CD4-positive, alpha-beta T cell treated with Interleukin-2 at 100 ng/mL for 4 hours (primary cell): ENCODE data around the gene FGF11.
A peak's percentile ranks its signal among the peaks of the same experiment; 100 is the strongest.

Experiments
- DNase-seq: peaks from one replicate; pipeline ENCODE4 v3.0.0-alpha.2; 2020; ENCODE audit warnings: low spot score

The FGF11 gene

DNA sequence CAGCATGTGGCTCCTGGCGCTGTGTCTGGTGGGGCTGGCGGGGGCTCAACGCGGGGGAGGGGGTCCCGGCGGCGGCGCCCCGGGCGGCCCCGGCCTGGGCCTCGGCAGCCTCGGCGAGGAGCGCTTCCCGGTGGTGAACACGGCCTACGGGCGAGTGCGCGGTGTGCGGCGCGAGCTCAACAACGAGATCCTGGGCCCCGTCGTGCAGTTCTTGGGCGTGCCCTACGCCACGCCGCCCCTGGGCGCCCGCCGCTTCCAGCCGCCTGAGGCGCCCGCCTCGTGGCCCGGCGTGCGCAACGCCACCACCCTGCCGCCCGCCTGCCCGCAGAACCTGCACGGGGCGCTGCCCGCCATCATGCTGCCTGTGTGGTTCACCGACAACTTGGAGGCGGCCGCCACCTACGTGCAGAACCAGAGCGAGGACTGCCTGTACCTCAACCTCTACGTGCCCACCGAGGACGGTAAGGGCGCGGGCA is 31.0 kb upstream of the FGF11 start:
- DNase-seq: peak; percentile 19

DNA sequence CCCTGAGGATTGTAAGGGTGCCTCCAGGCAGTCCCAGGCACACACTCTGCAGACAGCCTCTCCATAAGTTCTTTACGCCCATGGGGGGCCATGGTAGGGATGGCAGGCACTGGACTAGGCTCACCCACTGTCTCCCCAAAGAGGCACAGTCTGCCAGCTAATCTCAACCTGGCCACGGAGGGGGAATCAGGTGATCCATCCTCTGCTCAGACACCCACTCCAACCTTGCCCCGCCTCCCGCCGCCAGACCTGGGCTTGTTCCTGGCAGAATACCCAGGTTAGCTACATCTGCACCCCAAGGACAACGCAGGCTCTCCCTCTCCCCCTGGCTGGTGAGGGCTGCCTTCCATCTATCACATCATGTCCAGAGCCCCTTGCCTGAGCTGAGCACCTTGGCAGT is 30.4 kb upstream of the FGF11 start:
- no peak for DNase-seq

DNA sequence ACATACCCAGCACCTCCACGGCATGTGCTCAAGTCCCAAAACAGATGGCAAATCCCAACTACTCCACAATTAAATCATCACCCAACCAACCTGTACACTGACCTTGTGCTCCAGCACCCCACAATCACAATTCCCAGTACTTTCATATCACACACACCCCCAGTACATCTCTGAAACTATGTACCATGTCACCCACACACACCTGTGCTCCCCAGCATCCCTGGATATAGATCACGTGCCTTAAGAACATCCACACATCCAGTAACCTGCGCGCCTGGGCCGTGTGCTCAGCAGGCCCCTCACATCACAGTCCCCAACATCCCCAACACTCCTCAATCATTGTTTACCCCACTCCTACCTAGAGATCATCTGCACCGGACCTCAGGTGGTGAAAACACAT is 29.6 kb upstream of the FGF11 start:
- DNase-seq: no peak

DNA sequence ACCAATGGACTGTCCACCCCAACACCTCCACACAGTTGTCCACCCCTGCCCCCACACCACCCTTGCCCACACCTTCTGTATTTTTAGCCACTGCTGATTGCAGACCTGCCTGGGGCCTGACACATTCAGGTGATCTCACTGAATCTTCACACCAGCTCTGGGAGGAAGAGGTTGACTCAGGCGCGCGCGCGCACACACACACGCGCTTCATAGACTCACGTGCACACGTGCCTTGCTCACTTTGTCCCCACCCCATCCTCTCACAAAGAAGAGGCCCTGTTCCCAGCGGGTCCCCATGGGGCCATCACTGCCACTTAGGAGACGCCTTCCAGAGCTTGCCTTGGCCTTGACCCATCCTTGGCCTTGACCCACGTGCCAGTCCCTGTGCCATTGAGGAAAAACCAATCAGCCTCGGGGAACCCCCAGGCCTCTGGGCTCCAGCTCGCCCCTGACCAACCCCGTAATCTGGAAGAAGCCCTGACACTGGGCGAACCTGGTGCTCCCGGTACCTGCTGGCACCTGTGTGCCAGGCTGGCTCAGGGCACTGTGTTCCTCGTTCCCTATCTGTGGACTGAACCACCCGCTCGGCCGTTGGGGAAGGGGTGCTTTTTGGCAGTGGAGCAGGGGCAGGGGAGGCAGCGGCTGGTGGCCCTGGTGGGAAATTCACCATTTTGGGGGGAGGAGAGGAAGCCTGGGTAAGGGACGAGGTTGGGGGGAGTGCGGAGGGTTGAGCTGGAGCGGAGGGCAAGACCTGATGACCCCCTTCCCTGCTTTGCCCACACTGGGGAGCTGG is 28.5 kb upstream of the FGF11 start:
- DNase-seq: no peak

DNA sequence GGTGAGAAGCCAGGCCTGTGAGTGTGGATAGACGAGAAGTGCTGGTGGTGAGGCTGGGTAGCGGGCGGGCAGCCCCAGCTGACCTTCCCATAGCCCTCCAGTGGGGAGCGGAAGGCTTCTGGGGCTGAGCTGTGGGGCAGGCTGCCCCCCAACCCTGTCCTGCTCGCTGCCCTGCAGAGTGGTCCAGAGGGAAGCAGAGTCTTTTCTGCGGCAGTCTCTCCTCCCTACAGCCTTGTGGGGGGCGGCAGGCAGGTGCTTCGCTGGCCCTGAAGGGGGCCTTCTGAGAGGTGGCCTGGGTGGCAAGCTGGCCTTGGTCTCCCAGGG is 27.9 kb upstream of the FGF11 start:
- DNase-seq: no peak

DNA sequence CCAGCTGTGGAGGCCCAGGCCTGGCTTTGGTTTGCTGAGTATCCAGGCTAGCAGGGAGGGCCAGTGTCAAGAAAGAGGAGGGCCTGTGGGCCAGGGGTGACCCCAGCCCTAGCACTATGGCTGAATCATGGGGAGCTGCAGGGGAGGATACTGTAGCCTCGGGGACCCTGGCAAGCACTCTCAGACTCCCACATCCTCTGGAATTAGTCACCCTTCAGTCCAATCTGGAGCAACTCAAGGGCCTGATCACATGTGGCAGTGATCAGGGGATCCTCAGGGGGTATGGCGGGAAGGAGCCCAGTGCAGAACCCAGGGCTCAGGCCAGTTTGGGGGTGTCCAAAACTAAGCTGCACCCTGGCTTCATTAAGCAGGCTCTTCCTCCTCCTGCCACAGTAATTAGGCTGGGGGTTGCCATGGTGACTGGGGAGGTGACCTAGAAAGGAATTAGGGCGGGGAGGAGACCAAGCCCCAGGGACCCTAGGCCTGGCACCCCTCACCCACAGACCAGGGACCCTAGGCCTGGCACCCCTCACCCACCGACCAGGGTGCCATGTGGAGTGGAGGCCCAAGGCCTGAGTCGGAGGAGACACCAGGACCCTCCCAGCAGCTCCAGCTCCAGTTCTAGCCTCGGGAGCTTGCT is 25.8 kb upstream of the FGF11 start:
- DNase-seq: no peak

DNA sequence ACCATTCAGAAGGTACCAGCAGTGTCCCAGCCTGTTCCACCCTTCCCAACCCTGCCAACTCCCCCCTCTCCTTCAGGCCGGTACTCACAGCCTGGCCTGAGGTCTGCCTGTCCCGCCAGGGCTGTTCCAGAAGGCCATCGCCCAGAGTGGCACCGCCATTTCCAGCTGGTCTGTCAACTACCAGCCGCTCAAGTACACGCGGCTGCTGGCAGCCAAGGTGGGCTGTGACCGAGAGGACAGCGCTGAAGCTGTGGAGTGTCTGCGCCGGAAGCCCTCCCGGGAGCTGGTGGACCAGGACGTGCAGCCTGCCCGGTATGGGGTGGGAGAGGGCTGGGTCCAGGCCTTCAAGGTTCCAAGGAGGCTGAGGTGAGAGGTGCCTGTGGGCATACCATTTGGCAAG is 24.5 kb upstream of the FGF11 start:
- DNase-seq: no peak

DNA sequence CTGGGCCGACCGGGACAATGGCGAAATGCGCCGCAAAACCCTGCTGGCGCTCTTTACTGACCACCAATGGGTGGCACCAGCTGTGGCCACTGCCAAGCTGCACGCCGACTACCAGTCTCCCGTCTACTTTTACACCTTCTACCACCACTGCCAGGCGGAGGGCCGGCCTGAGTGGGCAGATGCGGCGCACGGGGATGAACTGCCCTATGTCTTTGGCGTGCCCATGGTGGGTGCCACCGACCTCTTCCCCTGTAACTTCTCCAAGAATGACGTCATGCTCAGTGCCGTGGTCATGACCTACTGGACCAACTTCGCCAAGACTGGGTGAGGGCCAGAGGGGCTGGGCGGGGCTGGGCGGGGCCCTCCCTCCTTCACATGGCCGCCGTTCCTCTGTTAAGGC is 23.5 kb upstream of the FGF11 start:
- no peak for DNase-seq

DNA sequence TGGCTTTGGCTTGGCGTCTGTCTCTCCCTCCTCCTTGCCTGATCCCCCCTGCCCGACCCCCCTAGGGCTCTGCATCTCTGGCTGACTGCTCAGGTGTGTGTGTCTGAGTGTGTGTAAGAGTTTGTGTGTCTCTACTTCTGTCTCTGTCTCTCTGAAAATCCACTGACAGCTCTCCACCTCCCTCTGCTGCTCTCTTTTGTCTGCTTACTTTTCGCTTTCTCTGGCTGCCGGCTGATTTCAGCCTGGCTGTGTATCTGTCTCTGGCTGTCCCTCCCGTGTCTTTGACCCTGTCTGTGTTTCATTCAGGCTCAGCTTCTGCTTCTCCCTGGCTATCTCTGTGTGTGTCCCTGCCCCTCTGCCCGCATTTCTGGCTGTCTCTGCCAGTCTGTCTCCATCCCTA is 23.0 kb upstream of the FGF11 start:
- DNase-seq: no peak

DNA sequence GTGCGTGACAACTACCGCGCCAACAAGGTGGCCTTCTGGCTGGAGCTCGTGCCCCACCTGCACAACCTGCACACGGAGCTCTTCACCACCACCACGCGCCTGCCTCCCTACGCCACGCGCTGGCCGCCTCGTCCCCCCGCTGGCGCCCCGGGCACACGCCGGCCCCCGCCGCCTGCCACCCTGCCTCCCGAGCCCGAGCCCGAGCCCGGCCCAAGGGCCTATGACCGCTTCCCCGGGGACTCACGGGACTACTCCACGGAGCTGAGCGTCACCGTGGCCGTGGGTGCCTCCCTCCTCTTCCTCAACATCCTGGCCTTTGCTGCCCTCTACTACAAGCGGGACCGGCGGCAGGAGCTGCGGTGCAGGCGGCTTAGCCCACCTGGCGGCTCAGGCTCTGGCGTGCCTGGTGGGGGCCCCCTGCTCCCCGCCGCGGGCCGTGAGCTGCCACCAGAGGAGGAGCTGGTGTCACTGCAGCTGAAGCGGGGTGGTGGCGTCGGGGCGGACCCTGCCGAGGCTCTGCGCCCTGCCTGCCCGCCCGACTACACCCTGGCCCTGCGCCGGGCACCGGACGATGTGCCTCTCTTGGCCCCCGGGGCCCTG is 22.2 kb upstream of the FGF11 start:
- no peak for DNase-seq

DNA sequence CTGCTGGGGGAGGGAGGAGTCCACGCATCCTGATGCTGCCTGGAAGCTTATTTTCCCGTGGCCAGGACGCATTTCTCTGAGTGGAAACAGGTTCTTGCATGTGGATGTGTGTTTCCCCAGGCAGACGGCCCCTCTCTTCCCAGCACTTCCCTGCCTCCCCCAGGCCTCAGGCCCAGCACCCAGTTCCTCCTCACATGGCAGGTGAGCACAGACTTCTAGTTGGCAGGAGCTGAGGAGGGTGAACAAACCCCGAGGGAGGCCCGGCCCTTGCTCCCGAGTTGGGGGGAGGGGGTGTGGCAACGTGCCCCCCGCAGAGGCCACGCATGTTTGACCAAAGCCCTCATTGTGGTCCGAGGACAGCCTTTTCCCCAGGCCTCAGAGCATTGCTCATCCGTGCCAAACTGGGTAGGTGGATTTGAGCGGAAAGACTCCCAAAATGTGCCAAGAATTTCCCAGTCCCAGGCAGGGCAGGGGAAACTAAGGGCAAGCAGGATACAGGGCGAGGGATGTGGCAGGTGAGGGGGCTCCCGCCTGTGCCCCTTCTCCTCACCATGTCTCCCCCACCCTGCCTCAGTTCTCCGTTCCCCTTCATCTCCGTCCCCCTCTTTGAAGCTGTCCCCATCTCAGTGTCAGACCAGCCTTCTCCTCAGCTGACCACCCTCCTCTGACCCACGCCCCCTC is 20.7 kb upstream of the FGF11 start:
- no peak for DNase-seq

DNA sequence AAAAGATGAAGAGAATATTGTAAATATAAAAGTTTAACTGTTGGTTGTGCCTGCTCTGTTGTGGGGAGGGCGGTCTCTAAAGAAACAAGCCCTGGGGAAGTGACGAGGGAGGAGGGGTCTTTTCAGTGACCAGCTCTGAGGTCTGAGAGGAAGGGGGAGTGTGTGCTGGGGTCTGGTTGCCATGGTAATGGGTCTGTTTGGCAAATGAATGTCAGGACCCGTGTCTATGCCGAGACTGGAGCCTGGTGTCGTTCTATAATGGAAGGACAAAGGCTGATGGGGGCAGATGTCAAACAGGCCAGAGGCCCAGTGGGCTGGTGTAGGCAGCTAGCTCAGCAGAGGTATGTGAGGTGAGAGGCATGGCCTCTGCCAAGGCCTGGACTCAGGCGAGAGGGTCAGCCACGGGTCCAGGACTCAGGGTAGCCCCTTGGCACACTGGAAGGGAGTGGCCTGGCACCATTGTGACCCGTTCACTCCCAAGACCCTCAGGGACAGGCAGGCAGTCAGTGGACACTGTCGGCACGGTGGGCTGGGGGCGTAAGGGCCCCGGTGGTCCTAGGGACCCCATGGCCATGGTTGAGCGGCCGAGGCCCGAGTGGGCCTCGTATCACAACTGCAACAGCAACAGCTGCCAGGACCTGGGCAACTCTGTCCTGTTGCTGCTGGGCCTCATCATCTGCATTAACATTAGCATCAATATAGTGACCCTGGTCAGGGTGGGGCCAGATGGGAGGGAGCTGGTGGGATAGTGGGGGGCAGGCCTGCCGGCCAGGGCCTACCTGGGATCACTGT is 19.3 kb upstream of the FGF11 start, which contains the start of gene SPEM1:
Gene SPEM1, plus strand, starts transcription at position 506 of the 792 bp plus-strand sequence. Its CDS starts 61 bp downstream, at position 567.
- no peak for DNase-seq

DNA sequence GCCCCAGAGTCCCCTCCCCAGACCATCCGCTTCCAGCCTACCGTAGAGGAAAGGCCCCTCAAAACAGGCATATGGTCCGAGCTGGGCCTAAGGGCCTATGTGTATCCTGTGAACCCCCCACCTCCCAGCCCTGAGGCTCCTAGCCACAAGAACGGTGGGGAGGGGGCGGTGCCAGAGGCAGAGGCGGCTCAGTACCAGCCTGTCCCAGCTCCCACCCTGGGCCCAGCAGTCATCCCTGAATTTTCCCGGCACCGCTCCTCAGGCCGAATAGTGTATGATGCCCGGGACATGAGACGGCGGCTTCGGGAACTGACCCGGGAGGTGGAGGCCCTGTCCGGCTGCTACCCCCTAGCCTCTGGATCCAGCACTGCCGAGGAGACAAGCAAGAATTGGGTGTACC is 18.1 kb upstream of the FGF11 start:
- no peak for DNase-seq

DNA sequence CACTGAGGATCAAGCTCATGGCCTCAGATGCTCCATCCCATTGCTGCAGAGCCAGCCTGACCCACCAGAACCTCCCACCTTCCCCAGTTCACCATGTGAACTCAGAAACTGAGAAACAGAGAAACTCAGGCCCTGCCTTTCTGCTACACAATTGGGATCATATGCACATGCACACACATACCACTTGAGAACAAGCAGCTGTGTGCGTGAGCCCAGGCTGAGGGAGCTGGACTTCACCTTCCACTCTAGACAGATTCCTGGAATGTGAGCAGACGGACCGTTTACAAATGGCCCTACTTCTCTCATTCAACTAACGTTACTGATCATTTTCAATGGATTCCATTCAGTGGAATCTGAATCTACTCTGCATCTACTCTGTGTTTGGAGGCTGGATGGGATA is 15.6 kb upstream of the FGF11 start:
- no peak for DNase-seq

DNA sequence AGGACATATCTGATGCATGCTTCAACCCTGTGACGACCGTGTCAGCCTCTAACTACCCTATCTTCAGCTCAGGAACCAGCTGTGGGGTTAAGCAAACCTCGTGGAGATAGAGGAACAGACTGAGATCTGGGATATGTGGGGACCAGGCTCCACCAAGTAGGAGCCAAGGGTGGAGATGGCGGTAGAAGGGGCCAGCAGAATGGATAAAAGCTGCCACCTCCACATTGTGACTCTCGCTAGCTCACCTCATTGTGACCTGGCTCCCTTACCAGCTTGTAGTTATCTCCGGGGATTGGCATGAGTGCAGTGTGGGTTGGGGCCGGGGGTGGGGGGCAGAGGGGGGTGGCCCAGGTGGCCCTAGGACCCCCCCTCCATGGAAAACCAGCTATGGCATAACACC is 14.0 kb upstream of the FGF11 start, which contains the start of gene SPEM2:
Gene SPEM2, plus strand, starts transcription at position 301 of the 400 bp plus-strand sequence. Its CDS starts 73 bp downstream, at position 374.
- no peak for DNase-seq

DNA sequence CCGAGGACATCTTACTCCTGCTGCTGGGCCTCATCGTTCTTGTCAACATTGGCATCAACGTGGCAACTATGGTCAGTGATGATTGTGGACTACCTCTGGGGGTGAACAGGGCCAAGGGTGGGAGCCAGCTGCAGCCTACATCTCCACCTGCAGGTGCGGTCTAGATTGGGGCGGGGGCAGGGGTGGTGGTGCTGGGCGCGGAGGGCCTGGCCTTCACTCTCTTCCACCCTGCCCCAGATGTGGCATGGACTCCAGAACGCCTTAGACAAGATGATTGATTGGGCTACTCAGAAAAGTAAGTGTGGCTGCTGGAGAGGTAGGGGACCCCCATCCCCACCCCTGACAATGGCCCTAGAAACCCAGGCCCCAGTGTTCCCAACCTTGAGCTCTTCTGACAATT is 13.6 kb upstream of the FGF11 start:
- DNase-seq: no peak

DNA sequence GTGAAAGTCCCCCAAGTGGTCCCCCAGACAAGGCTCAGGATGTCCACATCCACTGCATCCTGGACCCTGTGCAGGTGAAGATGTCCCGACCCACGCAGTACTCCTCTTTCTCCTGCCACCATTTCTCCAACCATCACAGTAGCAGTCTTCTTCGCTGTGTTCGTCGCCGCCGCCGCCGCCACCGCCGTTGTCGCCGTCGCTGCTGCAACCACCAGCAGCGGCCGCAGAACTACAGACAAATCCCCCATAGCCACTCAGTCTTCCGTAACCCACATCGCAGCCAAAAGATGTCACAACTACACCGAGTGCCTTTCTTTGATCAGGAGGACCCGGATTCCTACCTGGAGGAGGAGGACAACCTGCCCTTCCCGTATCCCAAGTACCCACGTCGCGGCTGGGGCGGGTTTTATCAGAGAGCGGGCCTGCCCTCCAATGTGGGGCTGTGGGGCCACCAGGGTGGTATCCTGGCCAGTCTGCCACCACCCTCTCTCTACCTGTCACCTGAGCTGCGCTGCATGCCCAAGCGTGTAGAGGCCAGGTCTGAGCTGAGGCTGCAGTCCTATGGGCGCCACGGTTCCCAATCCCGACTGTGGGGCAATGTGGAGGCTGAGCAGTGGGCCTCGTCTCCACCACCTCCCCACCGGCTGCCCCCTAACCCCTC is 13.0 kb upstream of the FGF11 start:
- DNase-seq: no peak

DNA sequence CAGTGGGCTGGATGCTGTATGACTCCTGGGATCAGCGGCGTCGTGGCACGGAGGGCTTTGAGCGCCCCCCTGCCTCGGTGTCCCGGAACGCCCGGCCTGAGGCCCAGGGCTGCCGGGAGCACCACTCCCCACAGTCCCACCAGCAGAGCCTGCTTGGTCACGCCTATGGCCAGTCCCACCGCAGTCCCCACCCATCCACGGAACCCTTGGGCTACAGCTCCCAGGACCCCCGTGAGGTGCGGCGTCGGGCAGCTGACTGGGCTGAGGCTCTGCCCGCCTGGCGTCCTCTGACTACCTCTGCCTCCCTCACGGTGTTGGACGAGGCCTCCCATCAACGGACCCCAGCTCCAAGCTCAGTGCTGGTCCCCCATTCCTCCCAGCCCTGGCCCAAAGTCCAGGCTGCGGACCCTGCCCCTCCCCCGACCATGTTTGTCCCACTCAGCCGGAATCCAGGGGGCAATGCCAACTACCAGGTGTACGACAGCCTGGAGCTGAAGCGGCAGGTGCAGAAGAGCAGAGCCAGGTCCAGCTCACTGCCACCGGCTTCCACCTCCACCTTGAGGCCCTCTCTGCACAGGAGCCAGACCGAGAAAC is 12.3 kb upstream of the FGF11 start:
- no peak for DNase-seq

DNA sequence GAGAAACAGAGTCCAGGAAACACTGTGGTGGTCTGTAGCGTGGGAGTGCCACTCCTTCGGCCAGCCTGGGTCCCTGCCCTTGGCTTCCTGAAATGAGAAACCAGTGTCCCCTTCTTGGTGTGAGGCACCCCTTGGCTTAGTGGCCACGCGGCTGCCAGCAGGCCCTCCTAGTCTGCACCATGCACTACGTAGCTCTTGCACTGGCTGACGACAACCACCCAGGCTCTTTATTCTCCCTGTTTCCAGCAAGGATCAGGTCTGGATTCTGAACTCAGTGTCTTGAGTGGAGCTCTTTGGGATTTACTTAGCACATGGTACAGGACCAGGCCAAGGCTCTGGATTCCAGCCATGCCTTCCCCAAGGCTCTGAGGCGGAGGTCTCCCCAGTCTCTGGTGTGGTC is 11.8 kb upstream of the FGF11 start:
- DNase-seq: no peak

DNA sequence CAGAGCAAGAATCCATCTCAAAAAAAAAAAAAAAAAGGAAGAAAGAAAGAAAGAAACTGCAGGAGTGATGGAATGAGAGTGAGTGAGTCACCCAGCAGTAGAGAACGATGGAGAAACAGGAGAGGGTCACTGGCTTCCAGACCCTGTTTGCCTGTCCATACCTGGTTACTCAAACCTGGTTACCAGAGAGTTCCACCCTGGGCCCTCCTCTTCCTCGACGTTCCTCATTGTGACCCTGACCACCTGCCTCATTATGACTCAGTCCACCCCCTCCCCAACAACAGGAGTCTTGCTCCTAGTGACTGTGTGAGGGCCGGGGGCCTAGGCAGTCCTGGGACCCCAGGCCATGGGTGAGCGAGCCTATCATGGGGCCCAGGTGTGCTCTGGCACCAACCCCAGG is 10.8 kb upstream of the FGF11 start, which contains the start of gene SPEM3:
Gene SPEM3, plus strand, starts transcription at position 301 of the 400 bp plus-strand sequence. Its CDS starts 46 bp downstream, at position 347.
- no peak for DNase-seq

DNA sequence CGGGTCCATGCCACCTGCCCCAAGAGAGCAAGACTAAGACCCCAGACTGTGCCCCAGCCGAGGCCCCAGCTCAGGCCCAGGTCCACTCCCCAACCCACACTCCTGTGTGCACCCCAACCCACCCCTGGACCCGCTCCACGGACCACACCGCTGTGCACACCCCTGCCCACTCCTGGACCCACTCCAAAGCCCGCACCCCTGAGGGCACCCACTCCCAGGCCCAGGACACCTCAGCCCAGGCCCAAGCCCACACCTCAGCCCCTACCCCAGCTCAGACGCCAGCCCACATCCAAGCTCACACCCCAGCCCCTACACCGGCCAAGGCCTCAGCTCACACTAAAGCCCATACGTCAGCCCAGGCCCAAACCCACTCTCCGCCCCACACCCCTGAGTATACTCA is 9.6 kb upstream of the FGF11 start:
- DNase-seq: no peak
